Epithelial cell of prostate (primary cell): Measurements from ENCODE around the gene ACMSD.
"Not testable (repeated sequence)": the region's sequence is repeated elsewhere in the genome, so short reads cannot be mapped to it uniquely, and the experiment has no call there.

Experiments used
- DNase-seq: peaks from one replicate; pipeline ENCODE4 v3.0.0-alpha.2; 2011; ENCODE audit warnings: low read depth, low spot score
- H3K27ac ChIP-seq: fragments of 450-650 bp; 2 replicates; pipeline ENCODE4 v1.5.1; 2017; ENCODE audit warnings: mild to moderate bottlenecking

Gene ACMSD

GRCh38 chr2:134845719-134846118, 7.3 kb downstream of the ACMSD start:
- no peak for DNase-seq
- no peak overlapping the region for H3K27ac ChIP-seq

- no peak for DNase-seq
- H3K27ac ChIP-seq = no peak overlapping the region
Observed at GRCh38 chr2:134846213-134846612, 7.8 kb downstream of the ACMSD start.

GRCh38 chr2:134847582-134847981, 9.2 kb downstream of the ACMSD start:
- H3K27ac ChIP-seq, DNase-seq: not testable (repeated sequence)

- H3K27ac ChIP-seq = no peak overlapping the region
- no peak for DNase-seq
Observed at GRCh38 chr2:134852518-134852917, 14.1 kb downstream of the ACMSD start.

- no peak overlapping the region for H3K27ac ChIP-seq
- DNase-seq = no peak
Observed at GRCh38 chr2:134855709-134856108, 17.3 kb downstream of the ACMSD start.

GRCh38 chr2:134858245-134858644, 19.8 kb downstream of the ACMSD start:
- H3K27ac ChIP-seq = no peak overlapping the region
- no peak for DNase-seq

- H3K27ac ChIP-seq = no peak overlapping the region
- no peak for DNase-seq
Observed at GRCh38 chr2:134861173-134861572, 22.8 kb downstream of the ACMSD start.

GRCh38 chr2:134862069-134862468, 23.7 kb downstream of the ACMSD start:
- DNase-seq = no peak
- no peak overlapping the region for H3K27ac ChIP-seq

- H3K27ac ChIP-seq = no peak overlapping the region
- DNase-seq = no peak
Observed at GRCh38 chr2:134862674-134863073, 24.3 kb downstream of the ACMSD start.

- DNase-seq = no peak
- no peak overlapping the region for H3K27ac ChIP-seq
Observed at GRCh38 chr2:134863446-134863845, 25.0 kb downstream of the ACMSD start.

- no peak for DNase-seq
- no peak overlapping the region for H3K27ac ChIP-seq
Observed at GRCh38 chr2:134865067-134865787, 26.8 kb downstream of the ACMSD start.

- peak overlapping the region; percentile 30 for H3K27ac ChIP-seq
- peak; percentile 20 for DNase-seq
Observed at GRCh38 chr2:134866498-134867099, 28.2 kb downstream of the ACMSD start.

- DNase-seq = no peak
- no peak overlapping the region for H3K27ac ChIP-seq
Observed at GRCh38 chr2:134869946-134870736, 31.7 kb downstream of the ACMSD start.

- H3K27ac ChIP-seq = no peak overlapping the region
- no peak for DNase-seq
Observed at GRCh38 chr2:134873152-134873551, 34.7 kb downstream of the ACMSD start.

GRCh38 chr2:134875309-134875708, 36.9 kb downstream of the ACMSD start:
- DNase-seq = no peak

GRCh38 chr2:134882773-134883172, 44.4 kb downstream of the ACMSD start:
- DNase-seq = no peak
- H3K27ac ChIP-seq = no peak overlapping the region

More at GRCh38 chr2:134875309-134875708, 36.9 kb downstream of the ACMSD start:
- no peak overlapping the region for H3K27ac ChIP-seq

GRCh38 chr2:134883552-134884293, 45.3 kb downstream of the ACMSD start:
- H3K27ac ChIP-seq = no peak overlapping the region
- DNase-seq = no peak

- no peak for DNase-seq
Observed at GRCh38 chr2:134884435-134884834, 46.0 kb downstream of the ACMSD start.

GRCh38 chr2:134892282-134893035, 54.0 kb downstream of the ACMSD start:
- no peak for DNase-seq
- H3K27ac ChIP-seq = no peak overlapping the region

More at GRCh38 chr2:134884435-134884834, 46.0 kb downstream of the ACMSD start:
- no peak overlapping the region for H3K27ac ChIP-seq

GRCh38 chr2:134897932-134898331, 59.5 kb downstream of the ACMSD start:
- DNase-seq = no peak
- H3K27ac ChIP-seq = no peak overlapping the region
